Measurements from ENCODE around the gene CACHD1.
"Not testable (repeated sequence)": the region's sequence is repeated elsewhere in the genome, so short reads cannot be mapped to it uniquely, and the experiment has no call there.

CACHD1 gene

GRCh38 chr1:64598100-64598571 is 128.2 kb downstream of the CACHD1 start:
- DNase-seq: no peak

DNA sequence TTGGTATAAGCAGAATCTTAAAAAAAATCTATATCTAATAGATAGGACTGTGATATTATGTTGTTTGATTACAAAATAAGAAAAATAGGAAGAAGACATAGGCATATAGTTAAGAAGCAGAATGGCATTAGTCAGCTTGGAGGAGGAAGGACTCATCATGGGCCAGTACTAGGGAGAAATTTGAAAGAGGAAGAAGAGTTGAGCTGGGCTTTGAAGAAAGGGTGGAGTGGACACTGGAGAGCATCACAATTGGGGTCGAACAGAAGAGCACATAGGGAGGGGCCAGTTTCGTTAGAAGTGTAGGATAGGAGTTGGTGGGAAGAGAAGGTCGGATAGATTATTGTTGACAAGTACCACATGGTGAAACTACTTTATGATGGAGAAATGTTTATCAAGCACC is 129.3 kb downstream of the CACHD1 start:
- no peak for DNase-seq

DNA sequence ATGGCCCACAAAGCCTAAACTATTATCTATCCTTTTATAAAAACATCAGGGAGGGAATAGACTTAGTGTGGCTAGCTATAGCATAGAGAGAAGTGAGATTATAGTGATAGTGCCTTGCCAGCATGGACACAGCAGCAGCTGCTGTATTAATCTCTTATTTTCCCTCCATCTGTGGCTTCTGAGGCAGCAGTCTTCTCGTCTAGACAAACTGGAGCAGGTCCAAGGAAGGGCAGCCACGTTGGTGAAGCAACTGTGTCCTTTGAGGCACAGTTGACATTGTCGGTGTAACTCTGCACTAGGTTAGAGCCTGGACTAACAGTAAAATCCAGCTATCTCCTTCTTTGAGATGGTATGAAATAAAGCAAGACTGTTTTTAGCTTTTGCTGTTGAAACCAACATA is 131.3 kb downstream of the CACHD1 start:
- DNase-seq: no peak

DNA sequence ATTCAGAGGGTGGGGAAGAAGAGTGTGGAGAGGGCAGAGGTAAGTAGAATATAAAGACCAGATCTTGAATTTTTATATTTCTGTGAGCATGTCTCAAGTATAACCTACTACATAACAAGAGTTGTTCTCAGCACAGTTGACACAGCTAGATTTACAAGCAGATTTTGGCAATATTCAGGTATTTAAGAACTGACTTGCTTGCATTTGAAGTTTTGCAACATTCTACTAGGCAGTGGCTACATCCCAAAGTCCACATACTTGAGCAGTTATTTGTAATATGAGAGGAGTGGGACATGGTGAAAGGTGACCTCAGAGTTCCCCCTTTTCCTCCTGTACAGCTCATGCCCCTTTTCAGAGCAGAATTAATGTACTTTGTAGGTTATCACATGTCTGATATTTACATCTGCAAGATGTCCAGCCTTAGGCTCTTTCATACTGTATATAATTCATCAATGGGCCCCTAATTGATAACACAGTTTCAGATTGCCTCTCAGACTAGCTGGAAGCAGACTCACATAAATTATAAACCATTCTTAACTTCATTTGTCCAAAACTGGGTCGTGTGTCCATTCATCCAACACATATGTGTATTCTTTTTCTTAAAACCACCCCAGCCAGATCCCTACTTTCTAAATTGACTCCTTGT is 138.2 kb downstream of the CACHD1 start:
- no peak for DNase-seq

- DNase-seq: no peak
Observed at GRCh38 chr1:64608651-64609048, 138.7 kb downstream of the CACHD1 start.

DNA sequence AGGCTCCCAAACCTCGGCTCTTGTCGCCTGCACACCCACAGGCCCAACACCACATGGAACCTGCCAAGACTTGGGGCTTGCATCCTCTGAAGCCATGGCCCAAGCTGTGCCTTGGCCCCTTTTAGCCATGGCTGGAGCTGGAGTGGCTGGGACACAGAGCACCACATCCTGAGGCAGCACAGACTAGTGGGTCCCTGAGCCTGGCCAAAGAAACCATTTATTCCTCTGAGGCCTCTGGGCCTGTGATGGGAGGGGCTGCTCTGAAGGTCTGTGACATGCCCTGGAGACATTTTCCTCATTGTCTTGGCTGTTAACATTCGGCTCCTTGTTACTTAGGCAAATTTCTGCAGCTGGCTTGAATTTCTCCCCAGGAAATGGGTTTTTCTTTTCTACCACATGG is 141.0 kb downstream of the CACHD1 start:
- not testable (repeated sequence) for DNase-seq

DNA sequence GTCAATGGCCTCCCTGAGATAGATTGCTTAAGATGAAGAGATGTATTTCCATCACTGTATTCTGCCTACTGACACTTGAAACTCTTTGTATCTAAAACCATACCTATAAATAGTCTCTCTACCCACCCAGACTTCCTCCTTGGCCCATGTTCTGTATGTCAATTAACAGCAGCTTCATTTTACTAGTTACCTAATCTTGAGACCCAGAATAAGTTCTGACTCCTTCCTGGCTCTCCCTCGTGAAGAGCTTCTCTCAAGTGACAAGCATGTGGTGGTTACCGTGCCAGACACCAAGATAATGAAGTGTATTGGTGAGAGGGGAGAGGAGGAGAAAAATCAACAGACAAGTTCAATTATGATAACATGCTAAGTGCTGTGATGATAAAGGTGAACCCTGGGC is 146.1 kb downstream of the CACHD1 start:
- DNase-seq: no peak

GRCh38 chr1:64623750-64624191 is 153.8 kb downstream of the CACHD1 start:
- DNase-seq: no peak

GRCh38 chr1:64624218-64624713 is 154.3 kb downstream of the CACHD1 start:
- DNase-seq: no peak

DNA sequence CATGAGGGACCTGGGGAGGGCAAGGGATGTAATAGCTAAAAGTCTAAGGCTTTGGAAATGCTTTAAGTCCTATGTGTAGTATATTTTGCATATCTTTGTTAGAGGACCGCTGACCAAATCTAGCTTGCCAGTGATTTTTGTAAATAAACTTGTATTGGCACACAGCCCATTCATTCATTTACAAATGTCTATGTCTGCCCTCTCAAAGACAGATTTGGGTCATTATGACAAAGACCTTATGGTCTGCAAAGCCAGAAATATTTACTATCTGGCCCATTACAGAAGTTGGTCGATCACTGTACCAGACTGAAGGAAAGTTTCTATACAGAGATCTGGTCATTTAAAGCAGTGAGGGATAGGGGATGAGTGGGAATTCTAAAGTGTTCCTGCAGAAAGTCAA is 154.9 kb downstream of the CACHD1 start:
- no peak for DNase-seq

DNA sequence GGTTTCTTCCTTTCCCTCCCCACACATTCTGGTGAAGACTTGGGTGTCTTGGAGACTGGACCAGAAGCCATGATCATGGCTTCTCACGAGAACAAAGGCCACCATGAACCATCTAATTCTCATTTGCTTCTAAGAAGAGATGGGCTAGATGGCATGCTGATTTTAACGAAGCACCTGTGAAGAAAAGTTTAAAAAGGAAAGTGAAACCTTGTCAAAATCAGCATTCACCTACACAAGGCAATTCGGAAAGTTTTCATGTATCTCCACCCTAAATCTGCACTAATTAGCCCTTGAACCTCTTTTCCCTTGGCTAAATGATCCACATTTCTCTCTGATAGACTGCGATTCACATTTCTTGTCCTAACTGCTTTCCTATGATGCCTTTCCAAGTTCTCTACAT is 160.7 kb downstream of the CACHD1 start:
- DNase-seq: no peak

DNA sequence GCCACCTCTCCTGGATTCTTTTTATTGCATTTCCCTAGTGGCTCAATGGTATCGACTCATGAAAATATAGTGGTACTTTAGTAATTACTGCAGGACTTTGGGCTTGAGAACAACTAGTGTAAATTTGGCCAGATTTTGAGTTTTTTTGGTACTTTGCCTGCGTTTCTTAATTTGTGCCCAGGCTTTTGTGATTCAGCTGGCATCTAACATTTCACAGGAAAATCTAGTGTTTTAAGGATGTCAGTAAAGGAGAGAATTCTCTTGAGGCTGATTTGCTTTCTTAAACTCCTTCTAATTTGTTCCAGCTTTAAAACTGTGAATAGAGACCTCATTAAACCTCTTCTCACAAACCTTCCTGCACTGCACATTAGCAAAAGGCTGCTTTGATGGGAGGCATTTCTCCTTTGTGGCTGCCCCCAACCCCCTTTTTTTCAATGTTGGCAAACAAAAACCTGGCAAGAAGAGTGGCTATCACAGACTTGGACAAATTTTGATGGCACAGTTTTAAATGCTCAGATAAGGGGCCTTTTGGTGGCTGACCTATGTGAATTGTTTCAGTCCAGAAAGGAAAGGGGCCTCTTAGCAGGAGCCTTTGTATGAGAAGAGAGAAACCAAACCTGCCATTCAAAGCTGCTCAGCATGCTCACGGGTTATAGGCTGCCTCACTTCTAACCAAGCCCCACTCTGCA is 161.6 kb downstream of the CACHD1 start:
- DNase-seq: peak in 1 of 2 donors; percentile 60

GRCh38 chr1:64632936-64633335 is 163.0 kb downstream of the CACHD1 start:
- DNase-seq: no peak

GRCh38 chr1:64645735-64646134 is 175.8 kb downstream of the CACHD1 start:
- no peak for DNase-seq

GRCh38 chr1:64650411-64650810 is 180.5 kb downstream of the CACHD1 start:
- no peak for DNase-seq

DNA sequence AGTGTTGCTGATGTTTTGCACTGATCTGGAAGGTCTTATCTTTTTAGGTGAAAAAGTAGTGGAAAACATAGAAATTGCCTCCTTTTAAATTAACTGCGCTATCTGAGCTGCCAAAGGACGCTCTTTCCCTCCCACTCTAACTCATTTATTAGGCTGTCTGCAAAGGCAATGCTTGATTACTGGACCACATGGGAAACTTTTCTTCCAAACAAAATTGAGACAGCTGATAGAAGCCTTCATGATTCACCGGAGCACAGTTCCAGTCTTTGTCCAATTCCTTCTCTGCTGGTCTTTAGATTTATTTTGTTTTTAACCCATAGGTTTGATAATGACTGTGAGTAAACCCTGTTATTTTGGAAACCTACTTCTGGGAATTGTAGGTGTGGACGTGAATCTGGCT is 181.9 kb downstream of the CACHD1 start:
- DNase-seq: no peak

- no peak for DNase-seq
Observed at GRCh38 chr1:64653466-64653865, 183.5 kb downstream of the CACHD1 start.

GRCh38 chr1:64654519-64655341 is 184.8 kb downstream of the CACHD1 start:
- no peak for DNase-seq

DNA sequence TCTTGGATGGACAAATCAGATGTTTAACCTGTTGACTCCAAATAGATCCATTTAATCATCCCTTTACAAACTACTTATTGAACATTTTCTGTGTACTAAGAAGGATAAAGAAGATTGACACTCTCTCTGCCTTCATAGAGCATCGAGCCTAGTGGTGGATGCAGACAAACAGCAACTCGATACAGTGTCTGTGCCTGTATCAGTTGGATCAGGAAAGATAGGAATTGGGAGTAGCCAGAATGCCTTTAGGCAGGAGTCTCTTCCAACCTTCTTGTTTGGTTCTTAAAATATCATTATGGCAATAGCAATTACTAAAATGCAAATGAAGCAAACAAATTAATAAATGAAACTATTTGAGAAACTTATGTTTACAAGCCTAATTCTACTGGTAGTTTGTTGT is 185.9 kb downstream of the CACHD1 start:
- DNase-seq: no peak

GRCh38 chr1:64659478-64660138 is 189.7 kb downstream of the CACHD1 start:
- DNase-seq: no peak

- DNase-seq: peak in 1 of 2 donors; percentile 28
Observed at GRCh38 chr1:64663668-64664067, 193.7 kb downstream of the CACHD1 start.

GRCh38 chr1:64664299-64664698 is 194.4 kb downstream of the CACHD1 start:
- DNase-seq: peak; percentile 25 to 61
